Measurements from ENCODE around the gene FAM124A. TPM values are rescaled to one million over a fixed set of nuclear protein-coding genes. Genes with fewer than 3 reads are reported as not detected.

FAM124A gene
- total RNA-seq, 2 donors from 2014 or later = 5.5 to 11.2 TPM

DNA sequence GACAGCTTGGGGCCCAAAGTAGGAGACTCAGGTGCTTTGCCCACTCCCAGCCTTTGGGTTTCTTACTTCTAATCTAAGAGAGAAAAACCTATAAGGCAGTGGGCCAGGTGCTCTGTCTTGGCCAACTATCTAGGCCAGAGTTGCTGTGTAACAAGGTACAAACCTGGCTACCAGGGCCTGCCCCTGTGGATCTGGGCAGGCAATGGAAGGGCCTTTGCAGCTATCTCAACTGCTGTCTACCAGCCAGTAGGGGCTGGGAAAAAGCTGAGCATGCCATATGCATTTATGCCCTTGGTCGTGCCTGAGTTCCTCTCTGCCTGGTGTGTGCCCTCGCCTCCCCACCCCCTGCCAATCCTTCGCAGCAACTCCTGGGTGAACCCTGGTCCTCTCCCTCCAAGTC, 100.6 kb downstream of the FAM124A start:
- no peak for DNase-seq (ENCODE audit: low spot score)
- H3K36me3 ChIP-seq = no peaks in the 10 kb centered on the region
- H3K4me1 ChIP-seq (replicated peaks) = no peaks in the 10 kb centered on the region
- TF ChIP-seq POLR2AphosphoS5 (IDR thresholded peaks at IDR 0.05) (no peak), POLR2A (IDR thresholded peaks at IDR 0.05) (no peak)
- TF ChIP-seq, protein P1, sequence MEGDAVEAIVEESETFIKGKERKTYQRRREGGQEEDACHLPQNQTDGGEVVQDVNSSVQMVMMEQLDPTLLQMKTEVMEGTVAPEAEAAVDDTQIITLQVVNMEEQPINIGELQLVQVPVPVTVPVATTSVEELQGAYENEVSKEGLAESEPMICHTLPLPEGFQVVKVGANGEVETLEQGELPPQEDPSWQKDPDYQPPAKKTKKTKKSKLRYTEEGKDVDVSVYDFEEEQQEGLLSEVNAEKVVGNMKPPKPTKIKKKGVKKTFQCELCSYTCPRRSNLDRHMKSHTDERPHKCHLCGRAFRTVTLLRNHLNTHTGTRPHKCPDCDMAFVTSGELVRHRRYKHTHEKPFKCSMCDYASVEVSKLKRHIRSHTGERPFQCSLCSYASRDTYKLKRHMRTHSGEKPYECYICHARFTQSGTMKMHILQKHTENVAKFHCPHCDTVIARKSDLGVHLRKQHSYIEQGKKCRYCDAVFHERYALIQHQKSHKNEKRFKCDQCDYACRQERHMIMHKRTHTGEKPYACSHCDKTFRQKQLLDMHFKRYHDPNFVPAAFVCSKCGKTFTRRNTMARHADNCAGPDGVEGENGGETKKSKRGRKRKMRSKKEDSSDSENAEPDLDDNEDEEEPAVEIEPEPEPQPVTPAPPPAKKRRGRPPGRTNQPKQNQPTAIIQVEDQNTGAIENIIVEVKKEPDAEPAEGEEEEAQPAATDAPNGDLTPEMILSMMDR (IDR thresholded peaks at IDR 0.05) = no peak
- H3K27me3 ChIP-seq (replicated peaks; ENCODE audit: insufficient read depth) = no peaks in the 10 kb centered on the region
- 94% methylated on average over 3 of the region's 3 CpGs for WGBS
- H3K4me3 ChIP-seq = no peak overlapping the region
- H3K9me3 ChIP-seq = no peaks in the 10 kb centered on the region
- intact Hi-C loops (cut with DNase I) = no loop called here
- no peak overlapping the region for H3K27ac ChIP-seq

GRCh38 chr13:51323824-51324511, 101.8 kb downstream of the FAM124A start:
- WGBS = 75% methylated on average over 5 of the region's 5 CpGs
- intact Hi-C loops (cut with DNase I) = no loop called here
- TF ChIP-seq, protein P1 (IDR thresholded peaks at IDR 0.05) = no peak
- peak; percentile 42 for TF ChIP-seq POLR2AphosphoS5 (IDR thresholded peaks at IDR 0.05)
- Histone ChIP-seq H3K4me1 (replicated peaks) (no peaks in the 10 kb centered on the region), H3K27ac (no peak overlapping the region), H3K27me3 (replicated peaks; ENCODE audit: insufficient read depth) (no peaks in the 10 kb centered on the region), H3K36me3 (no peaks in the 10 kb centered on the region), H3K9me3 (no peaks in the 10 kb centered on the region), H3K4me3 (no peak overlapping the region)
- peak; percentile 10 for DNase-seq (ENCODE audit: low spot score)

DNA sequence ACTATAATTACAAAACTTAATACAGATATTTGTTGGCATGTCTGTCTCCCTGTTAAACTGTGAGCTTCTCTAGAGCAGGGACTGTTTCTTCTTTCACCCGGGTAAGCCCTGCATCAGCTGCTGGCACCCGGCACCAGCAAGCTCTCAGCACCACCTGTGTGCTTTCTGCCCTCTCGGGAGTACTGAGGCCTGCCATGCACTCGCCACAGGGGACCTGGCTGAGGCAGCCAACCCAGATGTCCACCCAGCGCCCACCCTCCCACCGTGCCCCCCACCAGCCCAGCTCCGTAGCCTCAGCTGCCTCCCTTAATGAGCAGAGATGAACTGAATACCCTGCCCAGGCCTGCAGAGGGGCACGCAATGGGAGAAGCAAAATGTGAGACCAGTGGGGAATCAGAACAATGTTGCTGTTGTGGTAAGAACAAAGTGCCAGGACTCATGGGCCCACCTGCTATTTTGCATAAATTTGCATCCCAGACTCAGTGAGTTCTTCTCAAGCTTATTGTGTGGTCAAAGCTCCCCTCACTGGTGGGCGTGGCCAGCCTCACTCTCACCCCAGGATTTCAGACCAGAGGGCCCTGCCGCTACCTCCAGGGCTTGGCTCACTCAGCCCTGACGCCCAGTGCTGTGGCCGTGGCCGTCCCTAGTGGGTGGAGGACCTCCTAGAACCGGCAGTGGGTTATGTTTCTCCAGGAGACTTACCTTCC, 102.7 kb downstream of the FAM124A start:
- DNase-seq (ENCODE audit: low spot score) = no peak
- H3K27me3 ChIP-seq (replicated peaks; ENCODE audit: insufficient read depth) = no peaks in the 10 kb centered on the region
- WGBS = 69% methylated on average over 14 of the region's 14 CpGs
- TF ChIP-seq POLR2A (IDR thresholded peaks at IDR 0.05) = no peak
- TF ChIP-seq, protein P1 (IDR thresholded peaks at IDR 0.05) = no peak
- no peak for TF ChIP-seq POLR2AphosphoS5 (IDR thresholded peaks at IDR 0.05)
- no peak overlapping the region for H3K4me3 ChIP-seq
- no peaks in the 10 kb centered on the region for H3K36me3 ChIP-seq
- H3K9me3 ChIP-seq = no peaks in the 10 kb centered on the region
- H3K27ac ChIP-seq = no peak overlapping the region
- H3K4me1 ChIP-seq (replicated peaks) = no peaks in the 10 kb centered on the region
- intact Hi-C loops (cut with DNase I) = no loop called here

- intact Hi-C loops (cut with DNase I) = no loop called here
- H3K27me3 ChIP-seq (replicated peaks; ENCODE audit: insufficient read depth) = no peaks in the 10 kb centered on the region
- TF ChIP-seq, protein P1 (IDR thresholded peaks at IDR 0.05) = no peak
- no peak for TF ChIP-seq POLR2A (IDR thresholded peaks at IDR 0.05)
- no peaks in the 10 kb centered on the region for H3K36me3 ChIP-seq
- H3K9me3 ChIP-seq = no peaks in the 10 kb centered on the region
- WGBS = 86% methylated on average over 6 of the region's 6 CpGs
- H3K4me1 ChIP-seq (replicated peaks) = no peaks in the 10 kb centered on the region
- no peak overlapping the region for H3K4me3 ChIP-seq
- no peak overlapping the region for H3K27ac ChIP-seq
- DNase-seq (ENCODE audit: low spot score) = no peak
Measured at GRCh38 chr13:51325837-51326236, 103.6 kb downstream of the FAM124A start.

GRCh38 chr13:51326777-51327176, 104.6 kb downstream of the FAM124A start:
- Histone ChIP-seq H3K4me1 (replicated peaks) (no peaks in the 10 kb centered on the region), H3K36me3 (no peaks in the 10 kb centered on the region), H3K4me3 (no peak overlapping the region), H3K27ac (no peak overlapping the region), H3K9me3 (no peaks in the 10 kb centered on the region), H3K27me3 (replicated peaks; ENCODE audit: insufficient read depth) (no peaks in the 10 kb centered on the region)
- intact Hi-C loops (cut with DNase I) = no loop called here
- TF ChIP-seq POLR2A (IDR thresholded peaks at IDR 0.05) (no peak), POLR2AphosphoS5 (IDR thresholded peaks at IDR 0.05) (no peak)
- TF ChIP-seq, protein P1 (IDR thresholded peaks at IDR 0.05) = no peak
- no peak for DNase-seq (ENCODE audit: low spot score)
- WGBS = 61% methylated on average over 2 of the region's 2 CpGs
